GM10266 (cell line): ENCODE measurements around the gene PCDHGA8.
"Not testable (repeated sequence)": the region's sequence is repeated elsewhere in the genome, so short reads cannot be mapped to it uniquely, and the experiment has no call there.

Experiments
- DNase-seq: peaks from one replicate; pipeline ENCODE4 v3.0.0; 2012; ENCODE audit errors: extremely low spot score
- CTCF ChIP-seq: IDR thresholded peaks from 2 replicates; pipeline ENCODE4 v1.5.1; 2012; ENCODE audit warnings: mild to moderate bottlenecking, low read depth; ENCODE audit not compliant: control insufficient read depth, insufficient read depth; ENCODE audit errors: missing control alignments

PCDHGA8 gene

GRCh38 chr5:141413540-141414069 lies 21.2 kb downstream of the PCDHGA8 start:
- TF ChIP-seq CTCF: no peak
- no peak for DNase-seq

DNA sequence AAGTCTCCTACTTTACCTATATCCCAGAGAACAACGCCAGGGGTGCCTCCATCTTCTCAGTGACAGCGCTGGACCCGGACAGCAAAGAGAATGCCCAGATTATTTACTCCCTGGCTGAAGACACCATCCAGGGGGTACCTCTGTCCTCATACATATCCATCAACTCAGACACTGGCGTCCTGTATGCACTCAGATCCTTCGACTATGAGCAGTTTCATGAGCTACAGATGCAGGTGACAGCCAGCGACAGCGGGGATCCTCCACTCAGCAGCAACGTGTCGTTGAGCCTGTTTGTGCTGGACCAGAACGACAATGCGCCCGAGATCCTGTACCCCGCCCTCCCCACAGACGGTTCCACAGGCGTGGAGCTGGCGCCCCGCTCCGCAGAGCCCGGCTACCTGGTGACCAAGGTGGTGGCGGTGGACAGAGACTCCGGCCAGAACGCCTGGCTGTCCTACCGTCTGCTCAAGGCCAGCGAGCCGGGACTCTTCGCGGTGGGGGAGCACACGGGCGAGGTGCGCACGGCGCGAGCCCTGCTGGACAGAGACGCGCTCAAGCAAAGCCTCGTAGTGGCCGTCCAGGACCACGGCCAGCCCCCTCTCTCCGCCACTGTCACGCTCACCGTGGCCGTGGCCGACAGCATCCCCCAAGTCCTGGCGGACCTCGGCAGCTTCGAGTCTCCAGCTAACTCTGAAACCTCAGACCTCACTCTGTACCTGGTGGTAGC lies 22.3 kb downstream of the PCDHGA8 start:
- DNase-seq: not testable (repeated sequence)

DNA sequence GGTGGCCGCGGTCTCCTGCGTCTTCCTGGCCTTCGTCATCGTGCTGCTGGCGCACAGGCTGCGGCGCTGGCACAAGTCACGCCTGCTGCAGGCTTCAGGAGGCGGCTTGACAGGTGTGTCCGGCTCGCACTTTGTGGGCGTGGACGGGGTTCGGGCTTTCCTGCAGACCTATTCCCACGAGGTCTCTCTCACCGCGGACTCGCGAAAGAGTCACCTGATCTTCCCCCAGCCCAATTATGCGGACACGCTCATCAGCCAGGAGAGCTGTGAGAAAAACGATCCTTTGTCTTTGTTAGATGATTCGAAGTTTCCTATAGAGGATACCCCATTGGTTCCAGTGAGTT lies 22.8 kb downstream of the PCDHGA8 start:
- DNase-seq: not testable (repeated sequence)

DNA sequence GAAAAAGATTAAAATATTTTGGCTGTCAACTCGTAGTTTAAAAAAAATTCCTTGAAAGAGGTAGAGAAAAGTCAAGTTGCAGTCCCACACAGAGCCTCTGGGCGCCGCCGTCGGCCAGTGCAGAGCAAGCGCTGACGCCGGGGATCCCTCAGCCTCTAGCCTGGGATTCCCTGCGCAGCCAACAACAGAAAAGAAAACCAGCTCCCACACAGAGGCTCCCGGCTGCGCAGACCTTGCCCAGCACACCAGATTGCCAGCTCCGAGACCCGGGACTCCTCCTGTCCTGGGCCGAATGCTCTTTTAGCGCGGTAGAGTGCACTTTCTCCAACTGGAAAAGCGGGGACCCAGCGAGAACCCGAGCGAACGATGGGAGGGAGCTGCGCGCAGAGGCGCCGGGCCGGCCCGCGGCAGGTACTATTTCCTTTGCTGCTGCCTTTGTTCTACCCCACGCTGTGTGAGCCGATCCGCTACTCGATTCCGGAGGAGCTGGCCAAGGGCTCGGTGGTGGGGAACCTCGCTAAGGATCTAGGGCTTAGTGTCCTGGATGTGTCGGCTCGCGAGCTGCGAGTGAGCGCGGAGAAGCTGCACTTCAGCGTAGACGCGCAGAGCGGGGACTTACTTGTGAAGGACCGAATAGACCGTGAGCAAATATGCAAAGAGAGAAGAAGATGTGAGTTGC lies 25.2 kb downstream of the PCDHGA8 start, which contains the start of gene PCDHGB7:
PCDHGB7 (plus strand) TSS at position 184 of the 679 bp plus-strand sequence; CDS start at position 367, 183 bp downstream.
- peak; percentile 81 for TF ChIP-seq CTCF
- peak; percentile 85 for DNase-seq

DNA sequence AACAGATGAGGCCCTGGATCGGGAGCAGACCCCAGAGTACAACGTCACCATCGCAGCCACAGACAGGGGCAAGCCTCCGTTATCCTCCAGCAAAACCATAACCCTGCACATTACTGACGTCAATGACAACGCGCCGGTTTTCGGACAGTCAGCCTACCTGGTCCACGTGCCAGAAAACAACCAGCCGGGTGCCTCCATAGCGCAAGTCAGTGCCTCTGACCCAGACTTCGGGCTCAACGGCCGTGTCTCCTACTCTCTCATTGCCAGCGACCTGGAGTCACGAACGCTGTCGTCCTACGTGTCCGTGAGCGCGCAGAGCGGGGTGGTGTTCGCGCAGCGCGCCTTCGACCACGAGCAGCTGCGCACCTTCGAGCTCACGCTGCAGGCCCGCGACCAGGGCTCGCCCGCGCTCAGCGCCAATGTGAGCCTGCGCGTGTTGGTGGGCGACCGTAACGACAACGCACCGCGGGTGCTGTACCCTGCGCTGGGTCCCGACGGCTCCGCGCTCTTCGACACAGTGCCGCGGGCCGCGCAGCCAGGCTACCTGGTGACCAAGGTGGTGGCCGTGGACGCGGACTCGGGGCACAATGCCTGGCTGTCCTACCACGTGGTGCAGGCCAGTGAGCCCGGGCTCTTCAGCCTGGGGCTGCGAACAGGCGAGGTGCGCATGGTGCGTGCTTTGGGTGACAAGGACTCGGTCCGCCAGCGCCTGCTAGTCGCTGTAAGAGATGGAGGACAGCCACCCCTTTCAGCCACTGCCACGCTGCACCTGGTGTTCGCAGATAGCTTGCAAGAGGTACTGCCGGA lies 26.8 kb downstream of the PCDHGA8 start:
- no peak for DNase-seq
- TF ChIP-seq CTCF: no peak

DNA sequence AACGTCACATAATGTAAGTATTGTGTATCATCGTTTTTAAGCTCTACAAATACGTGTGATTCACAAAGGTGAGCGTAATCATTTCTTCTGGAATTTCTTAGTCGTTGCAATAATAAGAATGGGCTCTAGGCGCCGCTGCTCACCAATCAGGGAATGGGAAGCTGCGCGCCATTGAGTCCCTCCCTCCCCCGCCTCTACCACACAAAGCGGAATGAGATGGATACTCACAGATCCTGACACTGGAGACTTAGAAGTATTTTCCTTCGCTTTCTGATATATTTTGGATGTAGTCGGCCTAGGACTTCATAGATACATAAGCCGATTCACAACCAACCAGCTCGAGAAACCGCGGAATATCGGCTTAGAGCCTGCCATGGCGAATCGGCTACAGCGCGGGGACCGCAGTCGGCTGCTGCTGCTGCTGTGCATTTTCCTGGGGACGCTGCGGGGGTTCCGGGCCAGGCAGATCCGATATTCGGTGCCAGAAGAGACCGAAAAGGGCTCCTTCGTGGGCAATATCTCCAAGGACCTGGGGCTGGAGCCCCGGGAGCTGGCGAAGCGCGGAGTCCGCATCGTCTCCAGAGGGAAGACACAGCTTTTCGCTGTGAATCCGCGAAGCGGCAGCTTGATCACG lies 28.5 kb downstream of the PCDHGA8 start, which contains the start of gene PCDHGA11:
PCDHGA11 (plus strand) TSS at position 197 of the 634 bp plus-strand sequence; CDS start at position 374, 177 bp downstream.
- TF ChIP-seq CTCF: peak; percentile 90
- DNase-seq: peak; percentile 83

- no peak for TF ChIP-seq CTCF
- no peak for DNase-seq
Observed at GRCh38 chr5:141421489-141421855, 29.0 kb downstream of the PCDHGA8 start.
